Stimulated activated naive CD8-positive, alpha-beta T cell treated with anti-CD3 and anti-CD28 coated beads, Interleukin-15, Interleukin-2, amounts not matched to agents 100 ng/mL and 50 ng/mL, for 24 hours (primary cell): ENCODE measurements around the gene ZBTB9.
"Not testable (repeated sequence)": the region's sequence is repeated elsewhere in the genome, so short reads cannot be mapped to it uniquely, and the experiment has no call there.

Source experiments
- H3K27ac Mint-ChIP-seq: one replicate; pipeline ENCODE4 v1.8.0; 2021; ENCODE audit warnings: mild to moderate bottlenecking, mixed read lengths
- H3K27me3 Mint-ChIP-seq: one replicate; pipeline ENCODE4 v1.8.0; 2021; ENCODE audit warnings: mixed read lengths
- H3K36me3 Mint-ChIP-seq: one replicate; pipeline ENCODE4 v1.8.0; 2021; ENCODE audit warnings: low read depth, mixed read lengths
- H3K4me1 Mint-ChIP-seq: one replicate; pipeline ENCODE4 v1.8.0; 2021; ENCODE audit warnings: low read depth, mixed read lengths
- H3K4me3 Mint-ChIP-seq: one replicate; pipeline ENCODE4 v1.8.0; 2021; ENCODE audit warnings: mild to moderate bottlenecking, mixed read lengths
- H3K9me3 Mint-ChIP-seq: one replicate; pipeline ENCODE4 v1.8.0; 2021; ENCODE audit warnings: mixed read lengths

Gene ZBTB9

DNA sequence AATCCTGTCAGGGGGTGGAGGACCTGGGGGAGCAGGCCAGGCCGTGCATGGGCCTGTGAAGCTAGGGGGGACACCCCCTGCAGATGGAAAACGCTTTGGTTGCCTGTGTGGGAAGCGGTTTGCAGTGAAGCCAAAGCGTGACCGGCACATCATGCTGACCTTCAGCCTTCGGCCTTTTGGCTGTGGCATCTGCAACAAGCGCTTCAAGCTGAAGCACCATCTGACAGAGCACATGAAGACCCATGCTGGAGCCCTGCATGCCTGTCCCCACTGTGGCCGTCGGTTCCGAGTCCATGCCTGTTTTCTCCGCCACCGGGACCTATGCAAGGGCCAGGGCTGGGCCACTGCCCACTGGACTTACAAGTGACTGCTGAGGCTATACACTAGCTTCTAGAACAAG, 1.8 kb downstream of the ZBTB9 start:
- Mint-ChIP-seq H3K4me1 (peaks cover 30% of the 10 kb centered on the region), H3K4me3 (peak overlapping the region; percentile 37), H3K36me3 (peaks cover 27% of the 10 kb centered on the region), H3K9me3 (no peaks in the 10 kb centered on the region), H3K27ac (no peak overlapping the region), H3K27me3 (no peaks in the 10 kb centered on the region)

GRCh38 chr6:33458676-33459075, 4.3 kb downstream of the ZBTB9 start:
- peaks cover 21% of the 10 kb centered on the region for H3K4me1 Mint-ChIP-seq

GRCh38 chr6:33459226-33459625, 4.8 kb downstream of the ZBTB9 start:
- peaks cover 27% of the 10 kb centered on the region for H3K36me3 Mint-ChIP-seq

More at GRCh38 chr6:33458676-33459075, 4.3 kb downstream of the ZBTB9 start:
- Mint-ChIP-seq H3K4me3 (no peak overlapping the region), H3K27ac (no peak overlapping the region), H3K36me3 (peaks cover 27% of the 10 kb centered on the region), H3K9me3 (no peaks in the 10 kb centered on the region), H3K27me3 (peaks cover 3% of the 10 kb centered on the region)

GRCh38 chr6:33466075-33466735, 11.8 kb downstream of the ZBTB9 start:
- no peak overlapping the region for H3K27ac Mint-ChIP-seq
- no peaks in the 10 kb centered on the region for H3K9me3 Mint-ChIP-seq
- H3K36me3 Mint-ChIP-seq = no peaks in the 10 kb centered on the region
- peaks cover 5% of the 10 kb centered on the region for H3K27me3 Mint-ChIP-seq
- H3K4me1 Mint-ChIP-seq = no peaks in the 10 kb centered on the region
- no peak overlapping the region for H3K4me3 Mint-ChIP-seq

More at GRCh38 chr6:33459226-33459625, 4.8 kb downstream of the ZBTB9 start:
- Mint-ChIP-seq H3K27me3 (peaks cover 5% of the 10 kb centered on the region), H3K27ac (no peak overlapping the region), H3K4me1 (peaks cover 18% of the 10 kb centered on the region), H3K9me3 (no peaks in the 10 kb centered on the region), H3K4me3 (no peak overlapping the region)

DNA sequence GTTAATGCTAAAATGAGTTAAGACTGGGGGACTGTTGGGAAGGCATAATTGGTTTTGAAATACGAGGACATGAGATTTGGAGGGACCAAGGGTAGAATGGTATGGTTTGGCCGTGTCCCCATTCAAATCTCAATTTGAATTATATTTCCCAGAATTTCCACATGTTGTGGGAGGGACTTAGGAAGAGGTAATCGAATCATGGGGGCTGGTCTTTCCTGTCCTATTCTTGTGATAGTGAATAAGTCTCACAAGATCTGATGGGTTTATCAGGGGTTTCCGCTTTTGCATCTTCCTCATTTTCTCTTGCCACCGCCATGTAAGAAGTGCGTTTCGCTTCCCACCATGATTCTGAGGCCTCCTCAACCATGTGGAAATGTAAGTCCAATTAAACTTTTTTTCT, 12.7 kb downstream of the ZBTB9 start:
- no peak overlapping the region for H3K4me3 Mint-ChIP-seq
- peaks cover 5% of the 10 kb centered on the region for H3K27me3 Mint-ChIP-seq
- H3K27ac Mint-ChIP-seq = no peak overlapping the region
- H3K9me3 Mint-ChIP-seq = no peaks in the 10 kb centered on the region
- no peaks in the 10 kb centered on the region for H3K4me1 Mint-ChIP-seq
- H3K36me3 Mint-ChIP-seq = no peaks in the 10 kb centered on the region

- H3K36me3 Mint-ChIP-seq = no peaks in the 10 kb centered on the region
- H3K4me3 Mint-ChIP-seq = no peak overlapping the region
- H3K4me1 Mint-ChIP-seq = no peaks in the 10 kb centered on the region
- H3K27me3 Mint-ChIP-seq = peaks cover 3% of the 10 kb centered on the region
- H3K9me3 Mint-ChIP-seq = no peaks in the 10 kb centered on the region
- no peak overlapping the region for H3K27ac Mint-ChIP-seq
Observed at GRCh38 chr6:33469661-33470060, 15.3 kb downstream of the ZBTB9 start.

- Mint-ChIP-seq H3K36me3 (no peaks in the 10 kb centered on the region), H3K27me3 (peaks cover 7% of the 10 kb centered on the region), H3K4me1 (no peaks in the 10 kb centered on the region), H3K4me3 (no peak overlapping the region), H3K27ac (no peak overlapping the region), H3K9me3 (no peaks in the 10 kb centered on the region)
Observed at GRCh38 chr6:33477864-33478263, 23.5 kb downstream of the ZBTB9 start.

DNA sequence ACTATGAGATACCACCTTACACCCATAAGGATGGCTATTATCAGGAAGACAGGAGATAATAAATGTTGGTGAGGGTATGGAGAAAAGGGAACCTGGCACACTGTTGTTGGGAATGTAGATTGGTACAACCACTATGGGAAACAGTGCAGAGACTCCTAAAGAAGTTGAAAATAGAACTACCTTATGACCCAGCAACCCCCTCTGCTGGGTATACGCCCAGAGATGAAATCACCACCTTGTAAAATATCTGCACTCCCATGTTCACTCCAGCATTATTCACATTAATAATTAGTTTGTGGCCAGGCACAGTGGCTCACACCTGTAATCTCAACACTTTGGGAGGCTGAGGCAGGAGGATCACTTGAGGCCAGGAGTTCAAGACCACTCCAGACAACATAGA, 26.8 kb downstream of the ZBTB9 start:
- H3K4me3 Mint-ChIP-seq = no peak overlapping the region

GRCh38 chr6:33482620-33483019, 28.2 kb downstream of the ZBTB9 start:
- not testable (repeated sequence) for H3K9me3 Mint-ChIP-seq

More for the DNA sequence above, 26.8 kb downstream of the ZBTB9 start:
- no peaks in the 10 kb centered on the region for H3K4me1 Mint-ChIP-seq
- no peaks in the 10 kb centered on the region for H3K9me3 Mint-ChIP-seq
- H3K27me3 Mint-ChIP-seq = peaks cover 4% of the 10 kb centered on the region
- no peaks in the 10 kb centered on the region for H3K36me3 Mint-ChIP-seq
- no peak overlapping the region for H3K27ac Mint-ChIP-seq

DNA sequence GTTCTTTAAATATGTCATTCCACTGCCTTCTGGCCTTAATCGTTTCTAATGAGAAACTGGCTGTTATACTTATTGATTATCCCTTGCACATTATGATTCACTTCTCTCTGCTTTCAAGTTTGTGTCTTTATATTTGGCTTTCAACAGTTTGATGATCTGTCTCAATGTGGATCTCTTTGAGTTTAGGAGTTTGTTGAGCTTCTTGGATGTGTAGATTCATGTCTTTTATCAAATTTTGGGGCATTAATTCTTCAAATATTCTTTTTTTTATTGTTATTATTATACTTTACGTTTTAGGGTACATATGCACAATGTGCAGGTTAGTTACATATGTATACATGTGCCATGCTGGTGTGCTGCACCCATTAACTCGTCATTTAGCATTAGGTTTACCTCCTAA, 29.3 kb downstream of the ZBTB9 start:
- no peaks in the 10 kb centered on the region for H3K4me1 Mint-ChIP-seq
- H3K9me3 Mint-ChIP-seq = no peaks in the 10 kb centered on the region
- peaks cover 4% of the 10 kb centered on the region for H3K27me3 Mint-ChIP-seq
- H3K36me3 Mint-ChIP-seq = no peaks in the 10 kb centered on the region
- H3K4me3 Mint-ChIP-seq = no peak overlapping the region
- no peak overlapping the region for H3K27ac Mint-ChIP-seq

More at GRCh38 chr6:33482620-33483019, 28.2 kb downstream of the ZBTB9 start:
- not testable (repeated sequence) for H3K4me3 Mint-ChIP-seq, H3K27ac Mint-ChIP-seq, H3K4me1 Mint-ChIP-seq, H3K36me3 Mint-ChIP-seq, H3K27me3 Mint-ChIP-seq

DNA sequence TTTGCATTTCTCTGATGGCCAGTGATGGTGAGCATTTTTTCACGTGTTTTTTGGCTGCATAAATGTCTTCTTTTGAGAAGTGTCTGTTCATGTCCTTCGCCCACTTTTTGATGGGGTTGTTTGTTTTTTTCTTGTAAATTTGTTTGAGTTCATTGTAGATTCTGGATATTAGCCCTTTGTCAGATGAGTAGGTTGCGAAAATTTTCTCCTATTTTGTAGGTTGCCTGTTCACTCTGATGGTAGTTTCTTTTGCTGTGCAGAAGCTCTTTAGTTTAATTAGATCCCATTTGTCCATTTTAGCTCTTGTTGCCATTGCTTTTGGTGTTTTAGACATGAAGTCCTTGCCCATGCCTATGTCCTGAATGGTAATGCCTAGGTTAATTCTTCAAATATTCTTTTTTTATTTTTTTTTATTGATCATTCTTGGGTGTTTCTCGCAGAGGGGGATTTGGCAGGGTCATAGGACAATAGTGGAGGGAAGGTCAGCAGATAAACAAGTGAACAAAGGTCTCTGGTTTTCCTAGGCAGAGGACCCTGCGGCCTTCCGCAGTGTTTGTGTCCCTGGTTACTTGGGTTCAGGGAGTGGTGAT, 30.4 kb downstream of the ZBTB9 start:
- H3K27ac Mint-ChIP-seq, H3K36me3 Mint-ChIP-seq, H3K4me3 Mint-ChIP-seq, H3K27me3 Mint-ChIP-seq, H3K9me3 Mint-ChIP-seq, H3K4me1 Mint-ChIP-seq: not testable (repeated sequence)

- H3K27me3 Mint-ChIP-seq, H3K27ac Mint-ChIP-seq, H3K9me3 Mint-ChIP-seq, H3K4me3 Mint-ChIP-seq, H3K4me1 Mint-ChIP-seq, H3K36me3 Mint-ChIP-seq: not testable (repeated sequence)
Observed at GRCh38 chr6:33485680-33486079, 31.3 kb downstream of the ZBTB9 start.

GRCh38 chr6:33488339-33488738, 34.0 kb downstream of the ZBTB9 start:
- Mint-ChIP-seq H3K27me3 (peaks cover 4% of the 10 kb centered on the region), H3K4me3 (no peak overlapping the region), H3K27ac (no peak overlapping the region), H3K36me3 (no peaks in the 10 kb centered on the region), H3K9me3 (no peaks in the 10 kb centered on the region), H3K4me1 (no peaks in the 10 kb centered on the region)

- Mint-ChIP-seq H3K4me3 (no peak overlapping the region), H3K4me1 (no peaks in the 10 kb centered on the region), H3K27ac (no peak overlapping the region), H3K9me3 (no peaks in the 10 kb centered on the region), H3K36me3 (no peaks in the 10 kb centered on the region), H3K27me3 (peaks cover 4% of the 10 kb centered on the region)
Observed at GRCh38 chr6:33490198-33490597, 35.8 kb downstream of the ZBTB9 start.

DNA sequence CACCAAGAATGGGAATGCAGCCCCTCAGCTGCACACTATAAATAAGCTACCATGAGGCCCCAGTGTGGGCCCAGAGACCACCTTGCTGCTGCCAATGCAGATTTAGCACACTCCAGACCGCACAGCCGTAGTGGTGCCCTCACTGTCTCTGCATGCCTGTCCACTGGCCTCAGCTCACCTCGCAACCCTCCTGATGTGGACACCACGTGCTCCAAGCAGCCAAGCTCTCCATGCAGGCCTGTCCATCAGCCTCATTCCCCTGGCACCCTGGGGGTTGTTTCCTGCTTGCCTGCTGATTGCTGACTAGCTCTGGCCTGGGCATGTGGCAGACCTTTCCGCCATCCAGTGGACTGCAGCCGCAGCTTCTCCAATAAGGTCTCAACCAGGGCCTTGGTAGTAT, 36.2 kb downstream of the ZBTB9 start:
- no peak overlapping the region for H3K4me3 Mint-ChIP-seq
- no peaks in the 10 kb centered on the region for H3K9me3 Mint-ChIP-seq
- no peaks in the 10 kb centered on the region for H3K4me1 Mint-ChIP-seq
- no peaks in the 10 kb centered on the region for H3K36me3 Mint-ChIP-seq
- peaks cover 4% of the 10 kb centered on the region for H3K27me3 Mint-ChIP-seq
- no peak overlapping the region for H3K27ac Mint-ChIP-seq

GRCh38 chr6:33492093-33492492, 37.7 kb downstream of the ZBTB9 start:
- no peaks in the 10 kb centered on the region for H3K9me3 Mint-ChIP-seq
- peaks cover 4% of the 10 kb centered on the region for H3K27me3 Mint-ChIP-seq
- no peaks in the 10 kb centered on the region for H3K36me3 Mint-ChIP-seq
- no peak overlapping the region for H3K27ac Mint-ChIP-seq
- no peaks in the 10 kb centered on the region for H3K4me1 Mint-ChIP-seq
- no peak overlapping the region for H3K4me3 Mint-ChIP-seq
